Mesothelial cell of epicardium (in vitro differentiated cells): ENCODE measurements around the gene KLHL40. TPM values are rescaled to one million over a fixed set of nuclear protein-coding genes. Genes with fewer than 3 reads are reported as not detected.

Experiments used
- DNase-seq, 2 experiments: peaks; one replicate each; pipeline ENCODE4 v3.0.0; 2021; ENCODE audit warnings: low spot score in 2 of 2; ENCODE audit not compliant: unreplicated experiment in 2 of 2
- H3K27ac Mint-ChIP-seq: 2 replicates; pipeline ENCODE4 v1.8.0; 2021; ENCODE audit warnings: mixed read lengths
- H3K27me3 Mint-ChIP-seq: 2 replicates; pipeline ENCODE4 v1.8.0; 2021; ENCODE audit warnings: low read depth, mixed read lengths
- H3K36me3 Mint-ChIP-seq: 2 replicates; pipeline ENCODE4 v1.8.0; 2021; ENCODE audit warnings: mixed read lengths
- H3K4me1 Mint-ChIP-seq: 2 replicates; pipeline ENCODE4 v1.8.0; 2021; ENCODE audit warnings: mixed read lengths
- H3K4me3 Mint-ChIP-seq: 2 replicates; pipeline ENCODE4 v1.8.0; 2021; ENCODE audit warnings: mild to moderate bottlenecking, moderate library complexity, mixed read lengths
- H3K9me3 Mint-ChIP-seq: 2 replicates; pipeline ENCODE4 v1.8.0; 2021; ENCODE audit warnings: mixed read lengths
- CTCF ChIP-seq: fragments of 200-600 bp; sonication (generic); IDR thresholded peaks from one replicate; pipeline ENCODE4 v1.5.0; 2021; ENCODE audit warnings: antibody characterized with exemption; ENCODE audit not compliant: unreplicated experiment
- total RNA-seq: library from RNA; stranded (reverse); gene quantifications from 3 replicates; pipeline ENCODE4 v1.2.1, GENCODE V29; 2021

The KLHL40 gene
- total RNA-seq, 1 donor from 2014 or later, result not detected

- H3K27ac Mint-ChIP-seq, result no peak overlapping the region
- no peak overlapping the region for H3K4me3 Mint-ChIP-seq
- H3K27me3 Mint-ChIP-seq, result no peaks in the 10 kb centered on the region
These were observed 23.1 kb upstream of the KLHL40 start for GRCh38 chr3:42662037-42662812.

GRCh38 chr3:42662813-42663535 lies 22.4 kb upstream of the KLHL40 start:
- Mint-ChIP-seq H3K9me3 (no peaks in the 10 kb centered on the region), H3K4me1 (no peaks in the 10 kb centered on the region), H3K27me3 (no peaks in the 10 kb centered on the region), H3K36me3 (peaks cover 8% of the 10 kb centered on the region), H3K27ac (no peak overlapping the region), H3K4me3 (no peak overlapping the region)
- DNase-seq, result no peak
- TF ChIP-seq CTCF, result no peak

More at GRCh38 chr3:42662037-42662812, 23.1 kb upstream of the KLHL40 start:
- no peak for DNase-seq
- no peaks in the 10 kb centered on the region for H3K9me3 Mint-ChIP-seq
- H3K36me3 Mint-ChIP-seq, result peaks cover 8% of the 10 kb centered on the region
- TF ChIP-seq CTCF, result no peak
- no peaks in the 10 kb centered on the region for H3K4me1 Mint-ChIP-seq

DNA sequence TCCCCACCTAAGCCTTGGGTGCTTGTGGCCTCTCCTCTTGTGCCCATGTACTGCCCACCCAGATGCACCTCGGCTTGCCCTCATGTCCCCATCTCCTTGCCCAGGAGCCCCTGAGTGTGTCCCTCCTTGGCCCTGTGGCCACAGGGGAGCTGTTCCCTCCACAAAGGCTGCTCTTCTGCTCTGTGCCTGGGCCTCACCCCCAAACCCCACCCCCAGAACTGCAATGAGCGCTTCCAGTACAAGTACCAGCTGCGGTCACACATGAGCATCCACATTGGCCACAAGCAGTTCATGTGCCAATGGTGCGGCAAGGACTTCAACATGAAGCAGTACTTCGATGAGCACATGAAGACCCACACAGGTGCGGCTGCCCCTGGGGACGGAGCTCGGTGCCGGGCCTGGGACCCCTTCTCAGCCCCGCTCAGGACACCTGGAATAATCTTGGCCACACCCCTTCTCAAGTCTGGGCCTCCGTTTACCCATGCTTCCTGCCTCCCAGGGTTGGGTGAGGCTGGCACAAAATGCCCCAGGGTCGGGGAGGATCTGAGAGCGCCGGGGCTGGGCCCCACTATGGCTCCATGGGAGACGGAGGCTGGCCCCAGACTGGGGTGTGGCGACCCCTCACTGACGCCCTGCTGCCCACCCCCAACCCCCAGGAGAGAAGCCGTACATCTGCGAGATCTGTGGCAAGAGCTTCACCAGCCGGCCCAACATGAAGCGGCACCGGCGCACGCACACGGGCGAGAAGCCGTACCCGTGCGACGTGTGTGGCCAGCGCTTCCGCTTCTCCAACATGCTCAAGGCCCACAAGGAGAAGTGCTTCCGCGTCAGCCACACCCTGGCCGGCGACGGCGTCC lies 21.5 kb upstream of the KLHL40 start:
- no peak for TF ChIP-seq CTCF
- Mint-ChIP-seq H3K36me3 (peaks cover 8% of the 10 kb centered on the region), H3K4me3 (no peak overlapping the region), H3K4me1 (no peaks in the 10 kb centered on the region), H3K27me3 (no peaks in the 10 kb centered on the region), H3K9me3 (no peaks in the 10 kb centered on the region), H3K27ac (no peak overlapping the region)
- no peak for DNase-seq

- no peak for DNase-seq
- Mint-ChIP-seq H3K4me3 (no peak overlapping the region), H3K36me3 (peaks cover 8% of the 10 kb centered on the region), H3K4me1 (no peaks in the 10 kb centered on the region), H3K27ac (no peak overlapping the region), H3K9me3 (no peaks in the 10 kb centered on the region), H3K27me3 (no peaks in the 10 kb centered on the region)
- no peak for TF ChIP-seq CTCF
These were observed 20.9 kb upstream of the KLHL40 start for GRCh38 chr3:42664438-42664803.

GRCh38 chr3:42665050-42665878 lies 20.1 kb upstream of the KLHL40 start:
- Mint-ChIP-seq H3K27me3 (peaks cover 1% of the 10 kb centered on the region), H3K27ac (no peak overlapping the region), H3K4me1 (no peaks in the 10 kb centered on the region), H3K9me3 (no peaks in the 10 kb centered on the region), H3K36me3 (peaks cover 3% of the 10 kb centered on the region), H3K4me3 (no peak overlapping the region)
- no peak for DNase-seq
- no peak for TF ChIP-seq CTCF
